ENCODE measurements around the gene TTBK2.

DNA sequence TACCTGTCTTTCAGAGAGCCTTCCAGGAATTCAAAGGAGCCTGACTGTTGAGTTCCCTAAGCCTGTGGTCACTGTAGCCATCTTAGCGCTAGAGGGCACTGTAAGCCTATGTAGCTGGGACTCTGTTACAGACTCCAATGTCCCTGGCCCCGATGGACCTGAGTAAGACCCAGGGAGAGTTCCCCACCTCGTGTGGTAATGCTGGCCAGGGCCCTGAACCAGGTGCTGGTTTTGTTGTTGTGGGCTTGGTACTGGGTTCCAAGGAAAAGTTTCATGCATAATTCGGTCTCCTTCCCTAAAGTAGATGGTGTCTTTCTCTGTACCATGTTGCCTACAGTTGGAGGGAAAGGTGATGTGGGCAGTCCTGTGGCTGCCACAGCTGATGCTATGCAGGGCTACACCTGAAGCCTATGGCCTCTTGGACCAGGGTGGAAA lies 216.1 kb downstream of the TTBK2 start:
- TF ChIP-seq, protein P1, sequence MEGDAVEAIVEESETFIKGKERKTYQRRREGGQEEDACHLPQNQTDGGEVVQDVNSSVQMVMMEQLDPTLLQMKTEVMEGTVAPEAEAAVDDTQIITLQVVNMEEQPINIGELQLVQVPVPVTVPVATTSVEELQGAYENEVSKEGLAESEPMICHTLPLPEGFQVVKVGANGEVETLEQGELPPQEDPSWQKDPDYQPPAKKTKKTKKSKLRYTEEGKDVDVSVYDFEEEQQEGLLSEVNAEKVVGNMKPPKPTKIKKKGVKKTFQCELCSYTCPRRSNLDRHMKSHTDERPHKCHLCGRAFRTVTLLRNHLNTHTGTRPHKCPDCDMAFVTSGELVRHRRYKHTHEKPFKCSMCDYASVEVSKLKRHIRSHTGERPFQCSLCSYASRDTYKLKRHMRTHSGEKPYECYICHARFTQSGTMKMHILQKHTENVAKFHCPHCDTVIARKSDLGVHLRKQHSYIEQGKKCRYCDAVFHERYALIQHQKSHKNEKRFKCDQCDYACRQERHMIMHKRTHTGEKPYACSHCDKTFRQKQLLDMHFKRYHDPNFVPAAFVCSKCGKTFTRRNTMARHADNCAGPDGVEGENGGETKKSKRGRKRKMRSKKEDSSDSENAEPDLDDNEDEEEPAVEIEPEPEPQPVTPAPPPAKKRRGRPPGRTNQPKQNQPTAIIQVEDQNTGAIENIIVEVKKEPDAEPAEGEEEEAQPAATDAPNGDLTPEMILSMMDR (optimal IDR thresholded peaks at IDR 0.05 in 1 of 3, IDR thresholded peaks at IDR 0.05 in 1 of 3, conservative IDR thresholded peaks at IDR 0.05 in 1 of 3; ENCODE audit: extremely low read depth in 1 of 3, insufficient read depth in 2 of 3, low read length in 3 of 3): peak; percentile 86 to 92 (median 89)
- no peak for TF ChIP-seq EZH2 (IDR thresholded peaks at IDR 0.05; ENCODE audit: low read length)

Measured in keratinocyte (primary cell).